Fibroblast of the aortic adventitia (primary cell): ENCODE results near the gene UGT1A5. TPM values are rescaled to one million over a fixed set of nuclear protein-coding genes. Genes with fewer than 3 reads are reported as not detected.
A peak's percentile ranks its signal among the peaks of the same experiment; 100 is the strongest.
"Not testable (repeated sequence)": the region's sequence is repeated elsewhere in the genome, so short reads cannot be mapped to it uniquely, and the experiment has no call there.

Experiments used
- DNase-seq: peaks from one replicate; pipeline ENCODE4 v3.0.0-alpha.2; 2010; ENCODE audit warnings: low read depth
- H3K4me3 ChIP-seq: 2 replicates; pipeline ENCODE4 v1.5.1; 2011; ENCODE audit warnings: low read depth, mild to moderate bottlenecking, control low read depth, low read length, moderate library complexity
- total RNA-seq: library from RNA; depleted of rRNA; stranded (reverse); fragments of >200 nt; gene quantifications from 2 replicates; pipeline ENCODE4 v1.2.3, GENCODE V29; 2012; ENCODE audit warnings: low replicate concordance
- TF ChIP-seq, protein P1 (sequence below): IDR thresholded peaks from 2 replicates; pipeline ENCODE4 v1.5.1; 2011; ENCODE audit warnings: mild to moderate bottlenecking, low read length, control low read depth, inconsistent platforms; ENCODE audit not compliant: insufficient read depth

Gene UGT1A5
- total RNA-seq, 1 donor, result not detected

DNA sequence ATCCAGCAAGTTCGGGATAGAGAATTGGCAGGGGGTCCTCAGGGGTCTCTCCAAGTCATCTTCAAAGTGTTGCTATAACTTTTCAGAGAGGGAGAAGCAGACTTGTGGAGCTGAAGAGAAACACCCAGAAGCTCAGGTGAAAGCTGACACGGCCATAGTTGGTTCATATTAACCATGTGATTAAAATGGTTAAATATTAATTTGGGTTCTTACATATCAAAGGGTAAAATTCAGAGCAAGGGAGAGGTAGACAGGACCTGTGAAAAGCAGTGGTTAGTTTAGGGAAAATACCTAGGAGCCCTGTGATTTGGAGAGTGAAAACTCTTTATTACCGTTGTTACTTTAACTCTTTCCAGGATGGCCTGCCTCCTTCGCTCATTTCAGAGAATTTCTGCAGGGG is 20.1 kb upstream of the UGT1A5 start, which contains the start of gene UGT1A6:
UGT1A6 (plus strand) TSS at position 243 of the 400 bp plus-strand sequence; CDS start at position 358, 115 bp downstream.
- no peak within 1 kb of the TSS for H3K4me3 ChIP-seq
- TF ChIP-seq, protein P1, sequence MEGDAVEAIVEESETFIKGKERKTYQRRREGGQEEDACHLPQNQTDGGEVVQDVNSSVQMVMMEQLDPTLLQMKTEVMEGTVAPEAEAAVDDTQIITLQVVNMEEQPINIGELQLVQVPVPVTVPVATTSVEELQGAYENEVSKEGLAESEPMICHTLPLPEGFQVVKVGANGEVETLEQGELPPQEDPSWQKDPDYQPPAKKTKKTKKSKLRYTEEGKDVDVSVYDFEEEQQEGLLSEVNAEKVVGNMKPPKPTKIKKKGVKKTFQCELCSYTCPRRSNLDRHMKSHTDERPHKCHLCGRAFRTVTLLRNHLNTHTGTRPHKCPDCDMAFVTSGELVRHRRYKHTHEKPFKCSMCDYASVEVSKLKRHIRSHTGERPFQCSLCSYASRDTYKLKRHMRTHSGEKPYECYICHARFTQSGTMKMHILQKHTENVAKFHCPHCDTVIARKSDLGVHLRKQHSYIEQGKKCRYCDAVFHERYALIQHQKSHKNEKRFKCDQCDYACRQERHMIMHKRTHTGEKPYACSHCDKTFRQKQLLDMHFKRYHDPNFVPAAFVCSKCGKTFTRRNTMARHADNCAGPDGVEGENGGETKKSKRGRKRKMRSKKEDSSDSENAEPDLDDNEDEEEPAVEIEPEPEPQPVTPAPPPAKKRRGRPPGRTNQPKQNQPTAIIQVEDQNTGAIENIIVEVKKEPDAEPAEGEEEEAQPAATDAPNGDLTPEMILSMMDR, result no peak
- DNase-seq, result no peak

DNA sequence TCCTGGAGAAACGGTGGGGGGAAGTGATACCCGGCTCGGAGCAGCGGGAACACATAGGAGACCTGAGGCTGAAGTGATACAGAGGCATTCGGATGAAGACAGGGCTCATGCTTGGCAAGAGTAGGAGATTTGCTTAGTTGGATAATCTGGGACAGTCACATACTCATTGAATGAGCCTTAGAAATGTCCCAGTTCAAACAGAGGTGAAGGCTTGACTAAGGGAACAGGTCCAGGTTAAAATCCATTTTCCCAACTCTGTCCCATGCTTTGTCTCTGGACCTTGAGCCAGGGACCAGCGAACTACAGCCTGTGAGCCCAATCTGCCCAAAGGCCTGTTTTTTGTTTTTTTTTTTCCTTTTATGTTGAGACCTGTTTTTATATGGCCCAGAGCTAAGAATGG is 18.7 kb upstream of the UGT1A5 start:
- no peak overlapping the region for H3K4me3 ChIP-seq
- no peak for DNase-seq
- TF ChIP-seq, protein P1, result no peak

DNA sequence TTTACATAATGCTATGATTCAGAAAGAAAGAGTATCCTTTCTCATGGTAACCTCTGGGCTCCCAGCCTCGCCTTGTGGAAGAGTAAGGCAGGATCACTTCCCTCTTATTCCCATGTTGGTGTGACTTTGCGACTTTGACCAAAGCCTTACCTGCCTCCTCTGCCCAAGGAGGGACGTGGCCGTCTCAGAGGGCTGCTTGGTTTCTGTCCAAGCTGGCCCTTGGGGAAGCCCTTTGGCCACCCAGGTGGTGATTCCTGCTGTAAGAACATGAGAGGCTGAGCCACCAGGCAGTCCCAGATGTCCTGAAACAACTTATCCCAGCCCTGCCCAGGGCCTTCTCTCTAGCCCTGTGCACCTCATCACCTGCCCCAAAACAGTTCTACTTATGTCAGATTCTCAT is 14.0 kb upstream of the UGT1A5 start:
- H3K4me3 ChIP-seq, result no peak overlapping the region
- TF ChIP-seq, protein P1, result no peak
- no peak for DNase-seq

DNA sequence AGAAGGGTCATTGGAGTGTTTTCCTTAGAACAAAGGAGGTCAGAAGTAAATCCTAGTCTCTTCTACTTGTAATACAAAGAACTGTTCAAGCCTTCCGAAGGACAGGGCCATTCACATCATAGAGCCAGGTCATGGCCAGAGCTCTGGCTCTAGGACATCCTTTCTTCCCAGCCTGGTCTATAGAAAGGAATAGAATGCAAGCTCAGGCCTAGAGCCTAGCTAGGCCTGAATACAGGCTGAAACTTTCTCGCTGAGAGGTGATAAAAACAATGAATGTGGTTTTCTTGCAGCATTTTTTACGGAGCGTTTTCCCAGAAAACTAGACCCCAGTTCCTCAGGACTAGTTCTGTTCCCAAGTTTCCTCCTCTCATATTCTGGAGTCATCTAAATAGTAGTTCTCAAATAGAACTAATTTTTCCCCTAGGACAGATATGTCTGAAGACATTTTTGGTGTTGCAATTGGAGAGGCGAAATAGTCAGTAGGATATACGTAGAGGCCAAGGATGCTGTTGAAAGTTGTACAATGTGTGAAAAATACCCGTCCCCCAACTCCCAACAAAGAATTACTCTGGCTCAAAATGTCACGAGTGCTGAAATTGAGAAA is 13.2 kb upstream of the UGT1A5 start:
- no peak overlapping the region for H3K4me3 ChIP-seq
- DNase-seq, result no peak
- TF ChIP-seq, protein P1, result no peak

DNA sequence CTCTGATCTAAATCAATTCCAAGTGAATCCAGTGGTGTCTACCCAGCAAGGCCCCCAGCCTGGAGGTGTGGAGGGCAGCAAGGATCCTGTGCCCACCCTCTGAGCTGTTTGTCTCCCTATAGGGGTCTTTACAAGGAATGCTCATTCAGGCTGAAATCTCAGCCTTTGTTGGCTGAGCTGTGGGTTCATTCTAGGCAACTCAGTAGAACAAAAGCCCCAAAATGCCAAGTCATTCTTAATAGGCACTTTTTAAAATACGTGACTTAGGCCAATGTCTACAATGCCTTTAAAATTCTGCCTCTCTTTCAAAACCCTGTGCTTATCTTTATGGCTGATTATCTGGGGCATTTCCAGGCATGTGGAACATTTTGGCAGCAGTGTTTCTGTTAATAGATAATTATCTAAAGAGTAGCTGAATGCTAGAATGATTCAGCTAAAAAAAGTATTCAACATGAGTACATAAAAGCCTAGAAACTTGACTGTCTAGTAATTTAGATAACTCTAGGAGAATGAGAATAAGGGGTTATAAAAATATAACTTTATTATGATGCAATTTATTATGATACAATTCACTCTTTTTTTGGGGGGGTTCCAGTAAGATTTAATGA is 12.6 kb upstream of the UGT1A5 start:
- TF ChIP-seq, protein P1, result no peak
- DNase-seq, result peak; percentile 99
- H3K4me3 ChIP-seq, result no peak overlapping the region

DNA sequence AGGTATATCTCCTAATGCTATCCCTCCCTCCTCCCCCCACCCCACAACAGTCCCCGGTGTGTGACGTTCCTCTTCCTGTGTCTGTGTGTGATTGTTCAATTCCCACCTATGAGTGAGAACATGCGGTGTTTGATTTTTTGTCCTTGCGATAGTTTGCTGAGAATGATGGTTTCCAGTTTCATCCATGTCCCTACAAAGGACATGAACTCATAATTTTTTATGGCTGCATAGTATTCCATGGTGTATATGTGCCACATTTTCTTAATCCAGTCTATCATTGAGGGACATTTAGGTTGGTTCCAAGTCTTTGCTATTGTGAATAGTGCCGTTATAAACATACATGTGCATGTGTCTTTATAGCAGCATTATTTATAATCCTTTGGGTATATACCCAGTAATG is 11.9 kb upstream of the UGT1A5 start:
- DNase-seq, result not testable (repeated sequence)

DNA sequence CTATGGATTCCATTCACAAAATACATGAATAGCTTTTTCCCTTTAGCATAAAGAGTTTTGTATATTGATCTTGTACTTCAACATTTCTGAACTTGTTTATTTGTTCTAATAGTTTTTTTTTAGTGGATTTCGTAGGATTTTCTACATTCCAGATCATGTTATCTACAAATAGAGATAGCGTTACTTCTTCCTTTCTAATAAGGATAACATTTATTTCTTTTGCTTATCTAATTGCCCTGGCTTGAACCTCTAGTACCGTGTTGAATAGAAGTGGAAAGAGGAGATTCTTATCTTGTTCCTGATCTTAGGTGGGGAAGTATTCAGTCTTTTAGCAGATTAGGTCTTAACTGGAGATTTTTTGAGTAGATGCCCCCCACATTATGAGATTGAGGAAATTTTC is 10.5 kb upstream of the UGT1A5 start:
- TF ChIP-seq, protein P1, result no peak
- no peak for DNase-seq
- H3K4me3 ChIP-seq, result no peak overlapping the region

More for the DNA sequence above, 11.9 kb upstream of the UGT1A5 start:
- not testable (repeated sequence) for H3K4me3 ChIP-seq
